GM12865 (cell line): Measurements from ENCODE around the gene ELP2.
A peak's percentile ranks its signal among the peaks of the same experiment; 100 is the strongest.

ENCODE experiments used
- DNase-seq: peaks from one replicate; pipeline ENCODE4 v3.0.0; 2010; ENCODE audit warnings: low read depth
- H3K4me3 ChIP-seq: 2 replicates; pipeline ENCODE4 v1.5.1; 2011; ENCODE audit warnings: mild to moderate bottlenecking, low read depth, low read length, control low read depth
- CTCF ChIP-seq: IDR thresholded peaks from 2 replicates; pipeline ENCODE4 v1.5.1; 2011; ENCODE audit warnings: low read length, control low read depth, low read depth, inconsistent platforms; ENCODE audit not compliant: insufficient read depth; ENCODE audit errors: missing control alignments

Gene ELP2

GRCh38 chr18:36142751-36143150 lies 13.1 kb downstream of the ELP2 start:
- no peak for DNase-seq

GRCh38 chr18:36143391-36143790 lies 13.7 kb downstream of the ELP2 start:
- no peak for DNase-seq
- no peak for TF ChIP-seq CTCF
- no peak overlapping the region for H3K4me3 ChIP-seq

More at GRCh38 chr18:36142751-36143150, 13.1 kb downstream of the ELP2 start:
- H3K4me3 ChIP-seq = no peak overlapping the region
- no peak for TF ChIP-seq CTCF

- no peak for TF ChIP-seq CTCF
- peak; percentile 74 for DNase-seq
- H3K4me3 ChIP-seq = no peak overlapping the region; the same call in 1 of the 2 replicates
These were observed 20.0 kb downstream of the ELP2 start for GRCh38 chr18:36149514-36150289.

- no peak overlapping the region for H3K4me3 ChIP-seq
- no peak for DNase-seq
- no peak for TF ChIP-seq CTCF
These were observed 23.1 kb downstream of the ELP2 start for GRCh38 chr18:36152781-36153180.

DNA sequence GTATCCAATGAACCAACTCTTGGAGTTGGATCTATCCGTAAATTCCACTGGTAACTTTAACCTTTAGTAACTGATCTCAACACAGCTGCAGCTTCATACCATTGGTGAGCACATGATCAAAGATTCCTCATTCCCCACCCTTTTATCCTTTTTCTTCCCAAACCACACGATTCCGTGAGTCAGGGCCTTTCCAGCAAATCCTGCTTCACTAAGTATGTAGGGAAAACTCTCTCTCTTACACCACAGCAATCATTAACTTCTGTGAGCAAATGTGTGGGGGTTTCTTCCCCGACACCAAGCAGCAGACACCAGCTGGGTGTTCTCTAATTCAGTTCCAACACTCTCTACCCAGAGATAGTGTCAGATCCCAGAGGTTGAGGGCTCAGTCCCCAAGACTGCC lies 23.5 kb downstream of the ELP2 start:
- TF ChIP-seq CTCF = no peak
- H3K4me3 ChIP-seq = no peak overlapping the region
- no peak for DNase-seq

- H3K4me3 ChIP-seq = no peak overlapping the region
- no peak for DNase-seq
- no peak for TF ChIP-seq CTCF
These were observed 24.1 kb downstream of the ELP2 start for GRCh38 chr18:36153771-36154170.
